Breast epithelium (tissue), 4 donors: Measurements from ENCODE around the gene ANO2. TPM values are rescaled to one million over a fixed set of nuclear protein-coding genes. Genes with fewer than 3 reads are reported as not detected.
"Not testable (repeated sequence)": the region's sequence is repeated elsewhere in the genome, so short reads cannot be mapped to it uniquely, and the experiment has no call there.

Source experiments
- DNase-seq, 2 donors: peaks; one replicate each; pipeline ENCODE4 v3.0.0-alpha.2; 2019; ENCODE audit warnings: low spot score in 2 of 2
- H3K27ac ChIP-seq, 2 donors: fragments of 200-600 bp; sonication (generic) in 1 of 2; one replicate each; pipeline ENCODE4 v1.5.1; 2016 to 2019; ENCODE audit warnings: mild to moderate bottlenecking in 1 of 2
- H3K27me3 ChIP-seq, 2 donors: fragments of 200-600 bp; sonication (generic) in 1 of 2; one replicate each; pipeline versions ENCODE4 v1.5.1 to v1.6.0; 2017 to 2019; ENCODE audit warnings: control low read depth in 1 of 2, mild to moderate bottlenecking in 1 of 2
- H3K36me3 ChIP-seq: fragments of 200-600 bp; one replicate; pipeline ENCODE4 v1.5.1; 2019
- H3K4me1 ChIP-seq, 2 donors: fragments of 200-600 bp; sonication (generic); one replicate each; pipeline ENCODE4 v1.5.1; 2016 to 2019; ENCODE audit warnings: control low read depth in 1 of 2
- H3K4me3 ChIP-seq, 3 donors: fragments of 200-600 bp; sonication (generic); 1 replicate in 2 of 3; 2 replicates in 1 of 3; pipeline ENCODE4 v1.5.1; 2016 to 2019; ENCODE audit warnings: mild to moderate bottlenecking in 3 of 3, moderate library complexity in 2 of 3
- H3K9me3 ChIP-seq, 2 donors: fragments of 200-600 bp; sonication (generic) in 1 of 2; one replicate each; pipeline ENCODE4 v1.5.1; 2016 to 2019; ENCODE audit warnings: control low read depth in 1 of 2
- CTCF ChIP-seq, 3 donors: fragments of 450-650 bp; IDR thresholded peaks; one replicate each; pipeline ENCODE4 v1.5.1; 2016 to 2017; ENCODE audit warnings: antibody characterized with exemption in 3 of 3, mild to moderate bottlenecking in 3 of 3, moderate library complexity in 3 of 3
- POLR2A ChIP-seq: fragments of 450-650 bp; IDR thresholded peaks from one replicate; pipeline ENCODE4 v1.6.1; 2016; ENCODE audit warnings: antibody characterized with exemption, mild to moderate bottlenecking, moderate library complexity
- POLR2AphosphoS5 ChIP-seq, 3 donors: sonication (generic); formaldehyde crosslinking; IDR thresholded peaks; one replicate each; pipeline ENCODE4 v1.6.1; 2017; ENCODE audit warnings: antibody characterized with exemption in 3 of 3
- intact Hi-C: fragments of 100-400 bp; cut with DNase I; formaldehyde crosslinking; loops from one replicate; pipeline ENCODE4 v1.15.1; 2023; ENCODE audit warnings: low total_unique reads
- total RNA-seq, 3 donors: library from RNA; depleted of rRNA; stranded (reverse); fragments of >200 nt; gene quantifications; one replicate each; pipeline ENCODE4 v1.1.0, GENCODE V29; 2016

The ANO2 gene
- total RNA-seq, 3 donors from 2014 or later = 5.0 to 33.1 (median 16.8) TPM

DNA sequence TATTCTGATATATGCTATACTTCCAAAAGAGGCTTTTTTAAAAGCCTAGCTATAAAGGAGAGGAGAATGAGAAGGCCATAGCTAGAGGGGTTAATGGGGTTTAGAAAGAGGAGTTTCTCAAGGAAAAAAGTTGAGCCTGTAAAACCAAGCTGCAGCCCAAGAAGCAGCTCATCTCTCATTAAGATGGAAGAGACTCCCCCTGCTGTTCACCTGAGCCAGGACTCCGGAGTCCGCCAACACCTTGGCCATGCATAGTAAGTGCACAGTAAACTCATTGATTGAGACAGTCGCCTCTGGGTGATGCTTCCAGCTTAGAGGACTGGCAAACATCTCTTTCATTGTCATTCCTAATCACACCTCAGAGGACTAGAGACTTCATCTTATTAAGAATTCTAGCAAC lies 46.2 kb downstream of the ANO2 start:
- no peaks in the 10 kb centered on the region for H3K4me1 ChIP-seq

DNA sequence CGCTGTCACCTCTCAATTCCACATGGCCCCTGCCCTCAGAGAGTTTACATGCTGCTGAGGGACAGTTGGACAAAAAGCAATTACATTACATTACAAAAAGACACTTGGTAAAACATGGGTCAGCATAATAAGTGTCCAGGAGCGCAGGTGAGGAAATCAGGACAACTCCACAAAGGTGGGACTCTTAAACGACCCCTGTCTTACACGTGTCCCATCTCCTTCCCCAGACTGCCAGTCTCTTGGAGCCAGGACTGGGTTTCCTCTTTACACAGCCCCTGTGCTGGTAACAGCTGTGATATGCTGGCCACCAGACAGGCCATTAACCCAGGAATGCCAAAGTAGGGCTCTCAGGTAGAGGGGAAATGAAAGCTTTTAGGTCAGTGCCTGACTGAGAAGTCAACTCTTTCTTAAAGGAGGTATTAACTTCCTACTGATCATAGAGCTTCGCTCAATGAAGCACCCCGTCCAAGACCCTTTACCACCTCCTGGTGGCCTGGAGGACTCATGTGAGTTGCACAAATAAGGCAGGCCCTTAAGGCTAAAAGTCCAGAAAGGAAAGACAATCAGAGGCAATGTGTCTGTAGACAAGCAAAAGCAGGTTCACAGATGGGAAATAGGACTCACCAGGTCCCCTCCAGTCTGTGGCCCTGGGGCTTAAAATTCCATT lies 55.5 kb downstream of the ANO2 start:
- Histone ChIP-seq H3K9me3 (no peaks in the 10 kb centered on the region), H3K27ac (no peak overlapping the region), H3K4me3 (no peak overlapping the region), H3K4me1 (no peaks in the 10 kb centered on the region), H3K36me3 (no peaks in the 10 kb centered on the region), H3K27me3 (no peaks in the 10 kb centered on the region)
- intact Hi-C loops = no loop called here
- DNase-seq = no peak
- no peak for TF ChIP-seq POLR2AphosphoS5 (IDR thresholded peaks at IDR 0.05)
- no peak for TF ChIP-seq POLR2A
- TF ChIP-seq CTCF (IDR thresholded peaks at IDR 0.05) = no peak

More for the DNA sequence above, 46.2 kb downstream of the ANO2 start:
- H3K4me3 ChIP-seq = no peak overlapping the region
- no peak for DNase-seq
- intact Hi-C loops = loop anchor here (1.0 to 5.0 kb wide), 2 partner anchors 11 to 1057 kb away; no protein-coding TSS in a partner anchor
- H3K27ac ChIP-seq = no peak overlapping the region
- TF ChIP-seq POLR2A = no peak
- no peak for TF ChIP-seq CTCF (IDR thresholded peaks at IDR 0.05)
- no peak for TF ChIP-seq POLR2AphosphoS5 (IDR thresholded peaks at IDR 0.05)
- H3K9me3 ChIP-seq = peaks cover 0 to 5% of the 10 kb centered on the region in 2 donors
- no peaks in the 10 kb centered on the region for H3K27me3 ChIP-seq
- no peaks in the 10 kb centered on the region for H3K36me3 ChIP-seq

- DNase-seq = no peak
These were observed 56.2 kb downstream of the ANO2 start for GRCh38 chr12:5888816-5889315.

GRCh38 chr12:5887819-5888218 lies 57.2 kb downstream of the ANO2 start:
- not testable (repeated sequence) for H3K36me3 ChIP-seq, H3K4me1 ChIP-seq, H3K4me3 ChIP-seq, H3K27me3 ChIP-seq, H3K9me3 ChIP-seq, DNase-seq, H3K27ac ChIP-seq
- intact Hi-C loops = loop anchor here (1.0 kb wide), 1 partner anchor 11 kb away; no protein-coding TSS in a partner anchor

More at GRCh38 chr12:5888816-5889315, 56.2 kb downstream of the ANO2 start:
- H3K27ac ChIP-seq = no peak overlapping the region
- no peaks in the 10 kb centered on the region for H3K9me3 ChIP-seq
- no peak for TF ChIP-seq CTCF (IDR thresholded peaks at IDR 0.05)
- TF ChIP-seq POLR2A = no peak
- TF ChIP-seq POLR2AphosphoS5 (IDR thresholded peaks at IDR 0.05) = no peak
- no peaks in the 10 kb centered on the region for H3K36me3 ChIP-seq
- no peak overlapping the region for H3K4me3 ChIP-seq
- H3K4me1 ChIP-seq = no peaks in the 10 kb centered on the region
- H3K27me3 ChIP-seq = no peaks in the 10 kb centered on the region
- intact Hi-C loops = loop anchor here (1.0 kb wide), 1 partner anchor 10 kb away; no protein-coding TSS in a partner anchor

GRCh38 chr12:5884866-5885265 lies 60.2 kb downstream of the ANO2 start:
- Histone ChIP-seq H3K27me3 (no peaks in the 10 kb centered on the region), H3K27ac (no peak overlapping the region), H3K4me1 (no peaks in the 10 kb centered on the region), H3K36me3 (no peaks in the 10 kb centered on the region), H3K4me3 (no peak overlapping the region), H3K9me3 (no peaks in the 10 kb centered on the region)
- intact Hi-C loops = no loop called here
- DNase-seq = no peak
- TF ChIP-seq POLR2A (no peak), POLR2AphosphoS5 (IDR thresholded peaks at IDR 0.05) (no peak), CTCF (IDR thresholded peaks at IDR 0.05) (no peak)
